A673 (cell line): ENCODE results near the gene ARHGAP6. TPM values are rescaled to one million over a fixed set of nuclear protein-coding genes. Genes with fewer than 3 reads are reported as not detected.

Source experiments
- BruUV-seq: library from RNA; stranded (reverse); fragments of 400-500 nt; replicated peaks from 2 replicates; lab custom pipeline; 2021; lab: Mats Ljungman, UMichigan
- CTCF ChIA-PET: fragments of 300-600 bp; sonication (Branson Sonifier 250); formaldehyde crosslinking; loops from one replicate; lab custom pipeline; 2022; ENCODE audit warnings: antibody characterized with exemption; lab: Charles Lee
- POLR2A ChIA-PET: fragments of 300-600 bp; sonication (Branson Sonifier 250); formaldehyde crosslinking; loops from one replicate; lab custom pipeline; 2022; ENCODE audit warnings: antibody characterized with exemption; ENCODE audit not compliant: low non-redundant PET; lab: Charles Lee
- DNase-seq: peaks from one replicate; pipeline ENCODE4 v3.0.0-alpha.2; 2015; ENCODE audit warnings: low spot score
- H3K27ac ChIP-seq: fragments of 200-600 bp; sonication (generic); 2 replicates; pipeline ENCODE4 v1.5.1; 2016; ENCODE audit warnings: mixed run types, low read depth, mild to moderate bottlenecking, mixed read lengths, antibody characterized with exemption, low read length; ENCODE audit not compliant: poor library complexity, severe bottlenecking
- H3K27me3 ChIP-seq: fragments of 200-600 bp; sonication (generic); replicated peaks from 2 replicates; pipeline ENCODE4 v1.6.1; 2017; ENCODE audit warnings: mixed run types, low read depth, mild to moderate bottlenecking, mixed read lengths, antibody characterized with exemption, low read length; ENCODE audit not compliant: insufficient read depth, poor library complexity
- H3K36me3 ChIP-seq: fragments of 200-600 bp; sonication (generic); 2 replicates; pipeline ENCODE4 v1.6.1; 2016; ENCODE audit warnings: mixed run types, mild to moderate bottlenecking, mixed read lengths, antibody characterized with exemption, low read length; ENCODE audit not compliant: insufficient read depth, poor library complexity, severe bottlenecking
- H3K4me1 ChIP-seq: fragments of 200-600 bp; sonication (generic); 2 replicates; pipeline ENCODE4 v1.6.1; 2017; ENCODE audit warnings: mixed run types, mild to moderate bottlenecking, mixed read lengths, antibody characterized with exemption, low read length; ENCODE audit not compliant: insufficient read depth, poor library complexity, severe bottlenecking
- H3K4me3 ChIP-seq: fragments of 200-600 bp; sonication (generic); 2 replicates; pipeline ENCODE4 v1.5.1; 2016; ENCODE audit warnings: low read depth, mixed run types, mild to moderate bottlenecking, mixed read lengths, low read length; ENCODE audit not compliant: poor library complexity, severe bottlenecking
- H3K9me3 ChIP-seq: fragments of 200-600 bp; sonication (generic); 2 replicates; pipeline ENCODE4 v1.6.1; 2016; ENCODE audit warnings: mixed run types, low read depth, mild to moderate bottlenecking, mixed read lengths, antibody characterized with exemption, low read length; ENCODE audit not compliant: poor library complexity, severe bottlenecking
- EZH2 ChIP-seq: fragments of 200-600 bp; sonication (generic); IDR thresholded peaks from 2 replicates; pipeline ENCODE4 v1.6.1; 2017; ENCODE audit warnings: borderline replicate concordance, low read depth, mild to moderate bottlenecking, mixed read lengths, antibody characterized with exemption, low read length; ENCODE audit not compliant: poor library complexity, severe bottlenecking
- intact Hi-C: fragments of 100-400 bp; cut with micrococcal nuclease; formaldehyde crosslinking; loops from one replicate; pipeline ENCODE4 v1.10.0; 2022; ENCODE audit not compliant: unreplicated experiment
- total RNA-seq: library from RNA; stranded (reverse); gene quantifications from 2 replicates; pipeline ENCODE4 v1.2.3, GENCODE V29; 2021
- TF ChIP-seq, protein P1 (sequence below): fragments of 300-800, 200-600 bp; sonication (generic); conservative IDR thresholded peaks from 2 replicates; pipeline ENCODE4 v1.5.1; 2017; ENCODE audit warnings: low read depth, mild to moderate bottlenecking, antibody characterized with exemption, low read length, moderate library complexity, mixed read lengths

The ARHGAP6 gene
- total RNA-seq, 1 experiment from 2014 or later: not detected

- Histone ChIP-seq H3K27ac (no peak overlapping the region), H3K4me3 (no peak overlapping the region), H3K36me3 (no peaks in the 10 kb centered on the region), H3K9me3 (no peaks in the 10 kb centered on the region), H3K27me3 (peaks cover 46% of the 10 kb centered on the region), H3K4me1 (no peaks in the 10 kb centered on the region)
- intact Hi-C loops: no loop called here
- DNase-seq: no peak
- no TSS peak for BruUV-seq
- ChIA-PET CTCF (no interaction called here), POLR2A (no interaction called here)
- no peak for TF ChIP-seq EZH2
- TF ChIP-seq, protein P1, sequence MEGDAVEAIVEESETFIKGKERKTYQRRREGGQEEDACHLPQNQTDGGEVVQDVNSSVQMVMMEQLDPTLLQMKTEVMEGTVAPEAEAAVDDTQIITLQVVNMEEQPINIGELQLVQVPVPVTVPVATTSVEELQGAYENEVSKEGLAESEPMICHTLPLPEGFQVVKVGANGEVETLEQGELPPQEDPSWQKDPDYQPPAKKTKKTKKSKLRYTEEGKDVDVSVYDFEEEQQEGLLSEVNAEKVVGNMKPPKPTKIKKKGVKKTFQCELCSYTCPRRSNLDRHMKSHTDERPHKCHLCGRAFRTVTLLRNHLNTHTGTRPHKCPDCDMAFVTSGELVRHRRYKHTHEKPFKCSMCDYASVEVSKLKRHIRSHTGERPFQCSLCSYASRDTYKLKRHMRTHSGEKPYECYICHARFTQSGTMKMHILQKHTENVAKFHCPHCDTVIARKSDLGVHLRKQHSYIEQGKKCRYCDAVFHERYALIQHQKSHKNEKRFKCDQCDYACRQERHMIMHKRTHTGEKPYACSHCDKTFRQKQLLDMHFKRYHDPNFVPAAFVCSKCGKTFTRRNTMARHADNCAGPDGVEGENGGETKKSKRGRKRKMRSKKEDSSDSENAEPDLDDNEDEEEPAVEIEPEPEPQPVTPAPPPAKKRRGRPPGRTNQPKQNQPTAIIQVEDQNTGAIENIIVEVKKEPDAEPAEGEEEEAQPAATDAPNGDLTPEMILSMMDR: no peak
Observed at GRCh38 chrX:11290416-11291102, 375.2 kb downstream of the ARHGAP6 start.

DNA sequence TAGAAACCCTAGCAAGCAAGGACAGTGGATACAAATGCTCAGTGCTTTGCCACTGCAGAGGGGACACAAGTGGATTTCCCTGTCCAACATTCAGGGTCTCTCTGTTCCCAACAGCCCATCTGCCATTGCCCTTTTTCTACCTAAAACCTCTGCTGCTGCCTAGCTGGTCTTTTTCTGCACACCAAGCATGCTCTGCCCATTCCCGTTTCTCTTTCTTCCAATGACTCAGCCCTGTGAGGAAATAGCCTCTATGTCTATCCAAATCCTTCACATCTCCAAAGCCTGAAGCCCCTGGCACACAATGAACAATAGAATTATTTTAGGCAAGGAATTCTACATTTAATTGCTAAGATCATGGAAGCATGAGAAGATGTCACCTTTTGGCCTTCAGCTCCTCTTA is 378.2 kb downstream of the ARHGAP6 start:
- H3K36me3 ChIP-seq: no peaks in the 10 kb centered on the region
- ChIA-PET POLR2A (no interaction called here), CTCF (interaction anchor here (0.6 kb wide), 1 partner anchor 379 kb away, joined by 14 read pairs; no protein-coding TSS in a partner anchor)
- no peaks in the 10 kb centered on the region for H3K9me3 ChIP-seq
- no peak overlapping the region for H3K4me3 ChIP-seq
- DNase-seq: no peak
- TF ChIP-seq EZH2: no peak
- TF ChIP-seq, protein P1: no peak
- peaks cover 22% of the 10 kb centered on the region for H3K27me3 ChIP-seq
- no peaks in the 10 kb centered on the region for H3K4me1 ChIP-seq
- BruUV-seq: no TSS peak
- intact Hi-C loops: no loop called here
- H3K27ac ChIP-seq: no peak overlapping the region

- no TSS peak for BruUV-seq
- Histone ChIP-seq H3K4me3 (no peak overlapping the region), H3K36me3 (no peaks in the 10 kb centered on the region), H3K27me3 (peaks cover 17% of the 10 kb centered on the region), H3K9me3 (no peaks in the 10 kb centered on the region), H3K4me1 (no peaks in the 10 kb centered on the region), H3K27ac (no peak overlapping the region)
- ChIA-PET POLR2A (no interaction called here), CTCF (no interaction called here)
- intact Hi-C loops: no loop called here
- TF ChIP-seq EZH2: no peak
- TF ChIP-seq, protein P1: no peak
- no peak for DNase-seq
Observed at GRCh38 chrX:11285651-11286050, 380.1 kb downstream of the ARHGAP6 start.
